NCI-H2081 treated with DMSO at 0.1 percent for 48 hours (cell line): ENCODE results near the gene EPS8.

Experiments
- DNase-seq: peaks from one replicate; lab custom pipeline; 2025; lab: John Stamatoyannopoulos, UW

Gene EPS8

DNA sequence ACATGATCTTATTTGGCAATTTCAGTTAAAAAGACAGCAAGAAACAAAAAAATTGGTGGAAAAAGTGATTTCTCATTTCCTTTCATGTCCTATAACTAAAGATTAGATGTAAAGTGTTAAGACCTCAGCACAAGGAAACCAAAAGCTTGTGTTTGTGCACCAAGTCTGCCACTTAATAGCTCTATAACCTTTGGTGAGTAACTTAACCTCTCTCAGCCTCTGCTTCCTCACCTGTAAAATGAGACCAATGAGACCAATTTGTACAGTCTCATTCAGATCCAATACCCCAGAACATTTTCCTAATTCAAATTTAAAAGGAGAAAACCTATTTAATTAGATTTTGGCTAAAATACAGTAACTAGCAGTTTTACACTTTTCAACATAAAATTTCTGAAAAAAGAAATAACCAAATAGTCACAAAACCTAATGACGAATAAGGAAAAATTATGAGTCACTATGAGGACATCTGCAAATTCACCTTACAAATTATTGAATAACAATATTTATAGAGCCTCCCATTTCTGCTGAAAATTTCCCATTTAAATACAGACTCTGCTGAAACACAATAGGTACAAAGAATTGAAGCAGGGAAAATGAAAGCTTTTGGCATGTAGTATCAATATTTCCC is 71.1 kb downstream of the EPS8 start:
- DNase-seq: no peak

DNA sequence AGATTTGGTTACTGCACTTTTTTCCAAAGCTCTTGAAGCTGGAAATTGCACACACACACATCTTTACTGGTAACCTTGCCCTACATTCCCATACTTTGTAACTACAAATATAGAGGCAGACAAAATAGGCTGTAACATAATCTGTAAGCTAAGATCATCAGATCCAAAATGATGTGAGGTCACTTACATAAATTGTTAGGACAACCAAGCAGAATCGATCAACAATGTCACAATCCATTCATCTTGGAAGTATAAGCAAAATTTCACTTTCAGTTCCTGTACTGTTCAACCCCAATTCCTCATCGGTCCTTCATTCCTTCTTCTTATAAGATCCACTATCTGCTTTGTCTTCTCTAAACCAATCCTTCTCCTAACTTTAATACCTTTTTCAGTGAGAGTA is 72.6 kb downstream of the EPS8 start:
- DNase-seq: no peak

DNA sequence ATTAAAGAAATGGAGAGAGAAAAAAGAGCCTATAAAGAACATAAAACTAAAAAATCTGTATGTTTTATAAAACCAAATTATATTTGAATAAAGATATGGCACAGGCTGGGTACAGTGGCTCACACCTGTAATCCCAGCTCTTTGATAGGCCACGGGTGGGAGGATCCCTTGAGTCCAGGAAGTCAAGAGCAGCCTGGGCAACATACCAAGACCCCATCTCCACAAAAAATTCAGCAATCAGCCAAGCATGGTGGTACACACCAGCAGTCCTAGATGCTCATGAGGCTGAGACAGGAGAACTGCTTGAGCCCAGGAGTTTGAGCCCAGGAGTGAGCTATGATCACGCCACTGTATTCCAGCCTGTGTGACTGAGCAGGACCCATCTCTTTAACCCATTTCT is 74.9 kb downstream of the EPS8 start:
- DNase-seq: no peak

DNA sequence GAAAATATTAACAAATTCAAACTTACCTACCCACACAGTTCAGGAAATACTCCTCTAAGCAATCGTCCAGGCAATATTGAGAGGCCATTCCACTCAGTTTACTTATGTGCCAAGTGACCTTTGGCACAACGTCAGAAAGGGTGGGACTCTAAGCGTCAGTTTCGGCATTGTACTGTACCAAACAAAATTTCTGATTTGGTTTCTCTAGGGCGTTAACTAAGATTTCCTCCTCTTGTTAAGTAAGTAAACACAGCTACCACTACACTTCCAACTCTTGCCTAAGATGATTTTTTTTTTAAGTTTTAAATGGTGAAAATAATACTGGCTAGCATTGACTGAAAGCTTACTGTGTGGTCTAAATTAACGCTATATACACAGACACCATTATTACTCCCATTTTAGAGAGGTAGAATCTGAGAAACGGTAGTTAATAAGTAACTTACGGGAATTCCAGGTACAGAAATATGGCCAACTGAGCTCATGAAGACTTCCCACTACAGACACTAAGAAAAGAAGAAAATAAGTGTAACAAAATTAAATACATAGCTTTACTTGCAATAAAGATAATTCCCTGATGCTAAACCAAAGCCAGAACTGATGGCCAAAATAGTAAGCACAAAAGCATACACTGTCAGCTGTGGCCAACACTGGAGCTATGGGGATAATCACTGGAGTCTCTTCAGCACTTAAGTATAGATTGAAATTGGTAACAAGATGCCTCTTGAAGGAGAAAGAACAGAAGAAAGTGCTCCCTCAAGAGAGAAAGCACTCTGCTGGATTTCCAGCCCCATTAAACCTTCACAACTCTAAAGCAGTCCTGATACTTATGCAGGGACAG is 76.1 kb downstream of the EPS8 start:
- no peak for DNase-seq

DNA sequence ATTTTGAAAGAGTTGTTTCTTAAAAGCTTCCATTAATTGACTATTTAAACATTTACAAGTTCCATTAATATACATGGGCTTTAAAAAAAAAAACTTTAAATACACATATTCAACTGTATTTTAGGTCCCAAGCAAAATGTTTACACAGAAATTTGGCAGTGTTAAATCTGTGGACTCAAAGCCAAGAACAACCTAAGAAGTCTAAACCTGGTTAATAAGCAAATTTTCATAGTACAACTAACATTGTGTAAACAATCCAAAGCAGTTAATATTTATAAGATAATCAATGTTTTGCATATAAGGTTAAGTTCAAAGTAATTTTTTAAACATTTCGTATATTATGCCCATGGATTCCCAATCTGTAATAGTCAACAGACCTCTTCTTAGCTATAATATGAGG is 77.0 kb downstream of the EPS8 start:
- no peak for DNase-seq

DNA sequence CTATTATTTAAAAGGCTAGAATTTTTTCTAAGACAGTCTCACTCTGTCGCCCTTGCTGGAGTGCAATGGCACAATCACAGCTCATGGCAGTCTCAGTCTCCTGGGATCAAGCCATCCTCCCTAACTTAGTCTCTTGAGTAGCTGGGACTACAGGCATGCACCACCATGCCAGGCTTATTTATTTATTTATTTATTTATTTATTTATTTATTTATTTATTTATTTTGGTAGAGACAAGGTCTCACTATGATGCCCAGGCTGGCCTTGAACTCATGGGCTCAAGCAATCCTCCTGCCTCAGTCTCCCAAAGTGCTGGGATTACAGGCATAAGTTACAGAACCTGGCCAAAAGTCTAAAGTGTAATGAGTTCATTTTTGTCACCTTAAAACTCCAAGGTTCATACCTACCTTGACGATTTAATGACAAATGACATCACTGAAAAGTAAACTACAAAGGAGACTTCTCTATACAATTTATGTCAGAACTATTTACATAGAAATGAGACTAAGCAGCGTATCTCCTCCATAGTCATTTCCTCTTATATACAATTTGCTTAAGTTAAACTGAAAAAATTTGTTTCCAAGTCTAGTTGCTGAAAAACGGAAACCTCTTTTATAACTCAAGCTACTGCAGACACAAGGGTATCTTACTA is 78.2 kb downstream of the EPS8 start:
- DNase-seq: no peak

DNA sequence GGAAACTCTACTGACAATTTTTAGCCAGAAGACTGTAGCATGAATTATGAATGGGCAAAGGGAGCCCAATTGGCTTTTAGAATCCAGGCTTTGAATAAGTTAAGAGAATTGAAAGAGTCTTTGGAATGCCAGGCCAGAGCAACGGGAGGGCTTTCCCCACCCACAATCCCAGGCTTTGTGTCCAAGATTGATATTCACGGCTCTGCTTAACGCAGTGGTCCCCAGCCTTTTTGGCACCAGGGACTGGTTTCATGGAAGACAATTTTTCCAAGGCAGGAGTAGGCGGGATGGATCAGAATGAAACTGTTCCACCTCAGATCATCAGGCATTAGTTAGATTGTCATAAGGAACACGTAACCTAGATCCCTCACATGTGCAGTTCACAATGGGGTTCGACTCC is 79.6 kb downstream of the EPS8 start:
- no peak for DNase-seq

DNA sequence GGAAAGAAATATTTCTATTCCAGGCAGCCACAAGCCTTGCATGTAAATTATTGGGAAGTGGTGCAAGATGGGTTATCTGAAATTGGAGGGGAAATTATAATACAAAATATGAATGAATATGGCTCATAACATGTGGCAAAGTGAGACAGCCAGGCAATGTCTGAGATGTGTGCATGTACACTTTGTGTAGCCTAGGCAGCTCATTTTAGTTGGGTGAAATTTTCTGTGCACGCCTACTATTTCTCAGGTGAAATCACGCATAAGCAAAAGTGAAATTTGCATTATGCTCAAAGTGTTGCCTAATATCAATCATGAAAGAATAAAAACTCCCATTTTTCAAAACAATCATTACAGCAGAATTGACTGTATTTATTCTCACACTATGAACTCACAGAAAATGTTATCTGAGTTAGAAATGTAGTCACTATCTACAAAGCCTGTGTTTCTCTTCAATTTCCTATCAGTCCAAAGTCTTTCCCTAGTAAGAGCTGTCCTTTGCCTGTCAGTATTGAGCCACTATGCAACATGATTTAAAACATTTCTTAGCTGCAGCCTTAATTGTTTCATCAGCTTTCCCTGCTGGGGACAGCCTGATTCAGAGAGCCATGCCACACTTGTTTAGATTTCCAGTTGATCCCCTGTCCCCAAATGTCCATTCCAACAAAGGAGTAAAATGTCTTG is 80.7 kb downstream of the EPS8 start:
- no peak for DNase-seq

DNA sequence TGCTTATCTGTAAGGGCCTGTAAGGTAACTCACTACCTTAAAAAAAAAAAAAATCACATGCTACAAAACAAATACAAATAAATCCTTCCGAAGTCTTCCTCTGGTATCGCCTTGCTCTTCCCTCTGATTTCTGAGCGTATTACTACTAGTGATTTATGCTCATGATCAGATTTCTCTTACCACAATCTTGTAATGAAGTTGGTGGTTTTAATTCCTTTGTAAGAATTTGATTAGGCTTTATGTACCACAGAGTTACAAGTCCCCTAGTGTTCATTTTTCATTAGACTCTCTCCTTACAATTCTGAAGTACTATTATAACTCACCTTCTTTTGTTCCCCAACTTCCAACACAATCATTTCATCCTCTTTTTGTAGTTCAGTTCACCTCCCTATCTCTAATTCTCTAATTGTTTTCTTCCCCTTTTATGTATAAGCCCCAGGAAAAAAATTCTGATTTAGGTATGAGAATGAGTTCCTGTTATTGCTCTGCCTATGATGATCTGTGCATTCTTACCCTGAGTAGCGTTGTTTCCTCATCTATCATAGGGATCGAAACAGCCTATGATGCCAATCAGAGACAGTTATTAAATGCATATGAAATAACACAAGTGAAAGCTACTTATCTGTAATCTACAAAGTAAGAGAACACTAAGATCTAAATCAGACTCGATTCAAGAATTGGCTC is 81.5 kb downstream of the EPS8 start:
- no peak for DNase-seq

DNA sequence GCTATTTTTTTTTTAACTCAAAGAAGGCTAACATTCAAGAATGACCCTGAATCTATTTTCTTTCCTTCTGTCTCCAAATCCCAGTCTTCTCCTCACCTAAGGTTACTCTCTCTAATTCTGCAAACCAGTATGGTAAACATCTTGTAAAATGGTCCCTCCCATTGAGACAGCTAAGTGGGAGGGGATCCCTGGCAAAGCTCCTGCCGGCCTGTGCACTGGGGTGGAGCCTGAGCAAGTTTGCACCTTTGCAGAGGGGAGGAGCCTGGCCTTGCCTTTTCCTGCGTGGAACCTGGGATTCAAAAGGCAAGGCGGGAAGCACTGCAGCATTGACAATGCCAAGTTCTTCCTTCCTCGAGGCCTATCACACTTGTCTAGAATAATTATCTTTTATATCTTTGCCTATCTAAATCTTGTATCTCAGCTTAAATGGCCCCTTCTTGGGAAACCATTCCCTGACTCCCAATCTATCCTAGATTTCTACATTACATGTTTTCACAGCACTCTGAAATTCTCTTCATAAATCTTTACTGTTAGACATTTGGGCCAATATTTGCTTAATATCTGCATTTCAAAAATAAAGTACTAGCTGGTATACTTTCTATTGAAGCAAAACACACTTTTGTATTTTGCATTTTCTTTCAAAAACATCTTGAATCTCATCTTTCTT is 83.0 kb downstream of the EPS8 start:
- no peak for DNase-seq

DNA sequence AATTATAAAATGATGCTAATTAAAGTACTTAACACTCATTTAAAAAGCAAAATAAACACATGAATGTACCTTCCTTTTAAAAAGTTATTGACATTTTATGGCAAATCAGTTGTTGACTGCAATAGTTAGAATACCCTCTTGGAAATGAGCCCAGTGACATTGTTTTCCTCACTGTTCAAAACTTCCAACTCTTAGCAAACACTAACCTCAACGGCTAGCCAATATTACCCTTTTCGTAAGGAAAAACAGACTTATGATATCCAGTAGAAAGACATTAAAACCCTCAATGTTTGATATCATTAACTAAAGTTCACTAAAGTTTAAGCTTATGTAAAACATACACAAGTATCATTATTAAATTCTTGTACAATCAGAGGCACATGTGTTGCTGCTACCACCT is 83.6 kb downstream of the EPS8 start:
- no peak for DNase-seq

DNA sequence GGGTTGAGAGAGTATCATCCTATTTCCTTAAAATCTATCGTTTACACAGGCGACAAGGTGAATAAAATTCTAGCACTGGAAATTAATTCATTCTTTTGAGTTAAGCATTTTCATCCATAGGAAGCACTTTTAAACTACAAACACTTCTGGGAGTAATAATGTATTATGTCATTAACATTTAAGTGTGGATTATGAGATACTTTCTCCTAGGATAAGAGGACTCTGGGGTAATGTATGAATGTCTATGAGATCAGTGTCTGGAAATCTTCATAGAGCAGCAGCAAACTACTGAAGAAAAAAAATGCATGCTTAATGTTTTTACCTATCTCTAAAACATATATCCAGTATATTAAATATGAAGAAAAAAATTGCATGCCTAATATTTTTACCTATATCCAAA is 86.9 kb downstream of the EPS8 start:
- DNase-seq: no peak

DNA sequence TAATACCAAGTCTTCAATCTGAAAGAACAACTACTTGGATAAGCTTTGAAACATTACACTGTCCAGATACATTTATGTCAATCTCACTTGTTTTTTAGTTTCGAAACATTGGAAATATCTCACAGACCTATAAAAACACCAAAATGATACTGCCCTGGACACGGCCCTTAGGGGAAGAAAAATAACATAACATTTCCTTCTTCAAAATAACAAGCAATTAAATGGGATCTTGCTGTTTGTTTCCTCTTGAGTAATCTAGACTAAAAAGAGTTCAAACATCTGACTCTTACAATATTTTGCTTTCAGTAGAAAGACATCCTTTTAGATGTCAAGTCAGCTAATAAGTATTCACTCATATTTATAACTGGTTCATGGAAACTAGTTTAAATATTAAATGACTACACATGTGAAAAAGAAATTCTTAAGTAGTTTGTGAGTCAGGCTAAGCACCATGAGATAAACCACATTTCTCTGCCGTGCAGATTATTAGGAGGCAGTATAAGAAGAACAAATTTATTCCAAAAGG is 87.5 kb downstream of the EPS8 start:
- DNase-seq: no peak

DNA sequence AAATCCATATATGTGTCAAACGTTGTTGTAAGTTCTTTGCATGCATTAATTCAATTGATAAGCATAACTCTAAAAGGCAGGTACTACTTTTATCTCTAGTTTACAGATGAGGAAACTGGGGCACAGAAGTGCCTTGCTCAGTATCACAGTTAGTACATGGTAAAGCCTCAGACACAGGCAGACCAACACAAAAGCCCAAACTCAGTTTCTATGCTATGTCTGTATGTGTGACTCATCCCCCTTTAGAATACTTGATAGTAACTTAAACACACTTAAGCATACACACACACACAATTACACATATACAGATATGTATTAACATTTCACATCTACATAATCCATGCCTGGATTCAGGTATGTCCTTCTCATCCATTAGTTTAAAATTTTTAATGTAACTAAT is 88.0 kb downstream of the EPS8 start:
- no peak for DNase-seq

DNA sequence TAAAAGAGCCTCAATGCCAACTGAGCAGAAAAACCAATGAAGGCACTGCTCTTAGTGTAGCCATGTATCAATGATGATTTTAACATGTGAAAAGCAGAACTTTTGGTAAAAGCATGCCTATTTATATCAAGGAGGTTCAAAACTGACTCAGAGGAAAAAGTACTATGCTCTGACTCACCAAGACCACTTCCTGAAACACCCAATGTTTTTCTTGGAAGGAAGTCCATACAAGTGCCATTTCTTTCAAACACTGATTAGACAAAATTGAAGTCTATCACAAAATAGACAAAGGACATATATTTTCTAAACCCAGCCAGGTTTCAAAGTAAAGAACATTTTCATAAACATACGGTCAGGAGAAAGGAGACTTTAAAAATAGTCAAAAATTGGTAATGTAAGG is 88.6 kb downstream of the EPS8 start:
- DNase-seq: no peak

DNA sequence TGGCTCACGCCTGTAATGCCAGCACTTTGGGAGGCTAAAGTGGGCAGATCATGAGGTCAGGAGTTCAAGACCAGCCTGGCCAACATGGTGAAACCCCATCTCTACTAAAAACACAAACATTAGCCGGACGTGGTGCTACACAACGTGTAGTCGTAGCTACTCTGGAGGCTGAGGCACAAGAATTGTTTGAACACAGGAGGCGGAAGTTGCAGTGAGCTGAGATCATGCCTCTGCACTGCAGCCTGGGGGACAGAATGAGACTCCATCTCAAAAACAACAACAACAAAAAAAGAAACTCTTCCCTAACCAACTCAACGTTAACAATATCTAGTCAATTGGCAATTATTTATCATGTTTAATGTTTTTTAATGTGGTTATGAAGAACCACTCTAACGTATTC is 89.3 kb downstream of the EPS8 start:
- DNase-seq: no peak

DNA sequence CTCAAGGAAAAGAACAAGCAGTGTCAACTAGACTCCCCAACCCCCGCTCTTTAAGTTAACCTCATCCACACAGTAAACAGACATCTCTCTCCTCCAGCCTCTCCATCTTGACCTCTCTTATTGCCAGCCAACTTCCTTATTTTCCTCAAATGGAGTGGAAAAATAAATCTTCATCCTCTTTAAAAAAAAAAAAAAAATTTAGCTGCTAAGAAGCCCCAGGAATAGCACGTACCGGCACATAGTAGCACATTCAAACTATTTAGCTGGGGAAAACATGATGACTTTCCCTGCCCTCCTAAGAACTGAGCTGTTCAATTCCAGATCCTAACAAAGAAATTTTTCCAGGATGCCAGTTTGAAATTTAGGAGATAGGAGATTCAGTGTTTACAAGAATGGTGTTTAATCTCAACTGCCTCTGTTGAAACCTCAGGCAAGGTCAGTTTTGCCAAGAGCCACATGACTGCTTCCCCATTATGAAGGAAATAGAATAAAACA is 90.8 kb downstream of the EPS8 start:
- DNase-seq: no peak

DNA sequence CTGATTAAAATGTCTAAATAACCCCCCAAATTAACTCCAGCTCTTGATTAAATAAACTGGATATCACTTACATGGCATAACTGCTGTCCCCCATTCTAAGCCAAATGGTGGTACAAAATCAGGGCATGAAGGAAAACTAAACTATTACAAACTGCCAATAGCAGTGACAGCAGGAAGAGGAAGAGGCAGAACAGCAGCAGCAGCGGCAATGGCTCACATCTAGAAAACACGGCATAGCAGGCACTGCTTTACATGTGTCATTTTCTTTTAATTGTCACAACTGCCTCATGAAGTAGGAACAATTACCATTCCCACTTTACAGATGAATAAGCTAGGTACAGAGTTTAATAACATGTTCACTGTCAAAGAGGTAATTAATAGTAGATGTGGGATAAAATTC is 92.0 kb downstream of the EPS8 start:
- DNase-seq: no peak

DNA sequence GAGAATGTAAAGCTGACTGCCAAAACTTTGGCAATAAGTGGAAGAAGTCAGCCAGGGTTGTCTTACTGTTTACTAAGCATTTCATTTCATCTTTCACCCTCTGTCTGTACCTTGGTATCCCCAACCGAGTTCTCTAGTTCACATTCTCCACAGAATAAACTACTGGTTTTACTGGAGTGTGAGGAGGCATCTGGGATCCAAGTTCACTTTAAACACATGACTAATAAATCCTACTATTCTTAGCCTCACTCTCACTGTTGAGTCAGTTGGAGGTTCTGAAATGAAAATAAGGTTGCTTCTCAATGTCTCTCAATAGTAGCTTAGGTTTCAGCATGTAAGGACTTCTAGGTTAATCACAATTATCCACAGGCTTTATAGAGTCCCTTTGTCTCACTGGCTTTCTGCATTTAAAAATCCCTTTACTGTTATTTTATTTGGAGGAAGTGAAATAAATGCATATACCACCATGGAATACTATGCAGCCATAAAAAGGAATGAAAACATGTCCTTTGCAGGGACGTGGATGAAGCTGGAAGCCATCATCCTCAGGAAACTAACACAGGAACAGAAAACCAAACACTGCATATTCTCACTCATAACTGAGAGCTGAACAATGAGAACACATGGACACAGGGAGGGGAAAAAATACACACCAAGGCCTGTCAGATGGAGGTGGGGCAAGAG is 95.8 kb downstream of the EPS8 start:
- DNase-seq: no peak

DNA sequence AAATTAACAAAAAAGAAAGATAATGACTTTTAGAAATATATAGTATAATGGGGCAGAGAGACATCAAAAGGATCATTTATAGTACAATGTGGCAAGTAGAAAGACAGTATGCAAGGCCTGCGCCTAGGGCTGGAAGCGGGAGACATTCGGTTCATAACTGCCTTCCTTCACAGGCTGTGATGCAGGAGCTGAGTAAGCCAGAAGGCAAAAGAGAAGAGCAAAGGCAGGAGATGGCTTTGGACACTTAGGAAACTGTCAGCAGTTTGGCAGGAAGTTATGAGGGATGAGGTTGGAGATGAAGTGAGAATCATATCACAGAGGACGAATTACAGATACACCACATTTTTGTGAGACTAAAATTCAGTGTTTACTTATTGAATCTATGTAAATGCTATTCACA is 97.8 kb downstream of the EPS8 start:
- no peak for DNase-seq

DNA sequence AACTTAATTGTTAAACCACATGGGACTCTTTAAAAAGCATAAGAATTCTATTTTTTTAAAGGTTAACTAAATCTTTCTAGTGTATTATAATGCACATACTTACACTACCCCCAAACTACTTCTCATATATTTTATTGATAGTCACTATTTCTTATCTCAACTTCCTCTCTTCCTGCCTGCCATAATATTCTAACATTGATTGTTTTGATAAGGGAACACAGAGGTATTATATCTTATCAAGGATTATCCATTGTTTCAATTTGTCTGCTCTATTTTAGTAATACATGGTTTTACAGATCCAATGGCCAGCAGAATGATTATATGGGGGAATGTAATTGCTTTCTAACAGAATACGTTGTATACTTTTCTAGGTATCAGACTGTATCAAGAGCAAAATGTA is 98.9 kb downstream of the EPS8 start:
- DNase-seq: no peak
